HG03432 (cell line): Measurements from ENCODE around the gene ATG7.

Experiments
- ATAC-seq: cut with Tn5 transposase; IDR thresholded peaks from one replicate; pipeline ENCODE4 v1.9.1; 2021; ENCODE audit warnings: mild to moderate bottlenecking, moderate library complexity; ENCODE audit not compliant: unreplicated experiment

The ATG7 gene

GRCh38 chr3:11602239-11602840, 330.1 kb downstream of the ATG7 start:
- no peak for ATAC-seq

GRCh38 chr3:11602886-11603527, 330.8 kb downstream of the ATG7 start:
- ATAC-seq = no peak

GRCh38 chr3:11603628-11604027, 331.4 kb downstream of the ATG7 start:
- no peak for ATAC-seq

- no peak for ATAC-seq
Measured at GRCh38 chr3:11604139-11604892, 332.1 kb downstream of the ATG7 start.

GRCh38 chr3:11605398-11605797, 333.2 kb downstream of the ATG7 start:
- no peak for ATAC-seq

- ATAC-seq = no peak
Measured at GRCh38 chr3:11606090-11606784, 334.0 kb downstream of the ATG7 start.

GRCh38 chr3:11606865-11607440, 334.8 kb downstream of the ATG7 start:
- ATAC-seq = no peak
